Endothelial cell of umbilical vein (primary cell): ENCODE results near the gene CPXM2. TPM values are rescaled to one million over a fixed set of nuclear protein-coding genes. Genes with fewer than 3 reads are reported as not detected.

Experiments
- BruUV-seq: library from RNA; stranded (reverse); fragments of 400-500 nt; replicated peaks from 2 replicates; lab custom pipeline; 2021; lab: Mats Ljungman, UMichigan
- CTCF ChIA-PET: fragments of 300-600, 350-600 bp; sonication (Branson Sonifier 250); formaldehyde crosslinking; loops from one replicate; lab custom pipeline; 2021; ENCODE audit warnings: antibody characterized with exemption, inconsistent platforms; lab: Charles Lee
- POLR2A ChIA-PET: fragments of 300-600, 350-600 bp; sonication (Branson Sonifier 250); formaldehyde crosslinking; loops from one replicate; lab custom pipeline; 2021; ENCODE audit warnings: antibody characterized with exemption, inconsistent platforms; lab: Charles Lee
- DNase-seq: peaks from one replicate; pipeline ENCODE4 v3.0.0-alpha.2; 2011; ENCODE audit warnings: low read depth, low spot score
- FAIRE-seq: peaks from 2 replicates; lab custom pipeline; 2011; peaks lifted over from hg19 to GRCh38; lab: Jason Lieb, UNC
- H2AFZ ChIP-seq: 2 replicates; pipeline ENCODE4 v1.6.0; 2012; ENCODE audit warnings: low read depth, low read length, control low read depth, inconsistent platforms
- H3K27ac ChIP-seq: 2 replicates; pipeline ENCODE4 v1.5.1; 2011; ENCODE audit warnings: low read depth, mild to moderate bottlenecking, control low read depth, low read length, moderate library complexity; ENCODE audit not compliant: insufficient read depth
- H3K27me3 ChIP-seq, 2 experiments: 2 replicates each; pipeline versions ENCODE4 v1.6.0 to v1.6.1; 2011; ENCODE audit warnings: low read length in 2 of 2, mixed read lengths in 1 of 2; ENCODE audit not compliant: control insufficient read depth in 2 of 2, insufficient read depth in 2 of 2
- H3K36me3 ChIP-seq, 2 experiments: 2 replicates in 1 of 2; 3 replicates in 1 of 2; pipeline ENCODE4 v1.5.1; 2011; ENCODE audit warnings: low read length in 2 of 2, mild to moderate bottlenecking in 1 of 2, moderate library complexity in 1 of 2; ENCODE audit not compliant: control insufficient read depth in 2 of 2, insufficient read depth in 2 of 2; ENCODE audit errors: extremely low read depth in 1 of 2
- H3K4me1 ChIP-seq: 3 replicates; pipeline ENCODE4 v1.5.1; 2011; ENCODE audit warnings: mild to moderate bottlenecking, low read length; ENCODE audit not compliant: control insufficient read depth, insufficient read depth; ENCODE audit errors: extremely low read depth
- H3K4me2 ChIP-seq: 2 replicates; pipeline ENCODE4 v1.6.1; 2011; ENCODE audit warnings: low read length, control low read depth, mixed read lengths; ENCODE audit not compliant: insufficient read depth
- H3K4me3 ChIP-seq, 3 experiments: fragments of 200-600 bp in 1 of 3; sonication (generic), shearing (Covaris generic) in 1 of 3; replicated peaks in 1 of 3; 2 replicates each; pipeline ENCODE4 v1.5.1; 2011 to 2016; ENCODE audit warnings: control low read depth in 3 of 3, low read length in 3 of 3, mild to moderate bottlenecking in 2 of 3, inconsistent platforms in 1 of 3, low read depth in 1 of 3, moderate library complexity in 1 of 3; ENCODE audit not compliant: insufficient read depth in 1 of 3
- H3K79me2 ChIP-seq: 2 replicates; pipeline ENCODE4 v1.6.0; 2012; ENCODE audit warnings: low read length, inconsistent platforms; ENCODE audit not compliant: control insufficient read depth, insufficient read depth
- H3K9ac ChIP-seq: replicated peaks from 2 replicates; pipeline ENCODE3; 2011; ENCODE audit warnings: low read length, control low read depth; ENCODE audit not compliant: insufficient read depth; ENCODE audit errors: extremely low read depth
- H3K9me1 ChIP-seq: replicated peaks from 3 replicates; pipeline ENCODE4 v1.6.0; 2011; ENCODE audit warnings: mild to moderate bottlenecking, low read length; ENCODE audit not compliant: control insufficient read depth, insufficient read depth; ENCODE audit errors: extremely low read depth
- H3K9me3 ChIP-seq: replicated peaks from 2 replicates; pipeline ENCODE4 v1.5.1; 2012; ENCODE audit warnings: low read length, inconsistent platforms; ENCODE audit not compliant: control insufficient read depth, insufficient read depth
- H4K20me1 ChIP-seq: replicated peaks from 2 replicates; pipeline ENCODE3; 2011; ENCODE audit warnings: mild to moderate bottlenecking, low read length; ENCODE audit not compliant: control insufficient read depth, insufficient read depth; ENCODE audit errors: extremely low read depth
- EZH2 ChIP-seq: IDR thresholded peaks from 2 replicates; pipeline ENCODE4 v1.6.1; 2012; ENCODE audit warnings: borderline replicate concordance, low read depth, mild to moderate bottlenecking, moderate library complexity, low read length, inconsistent platforms; ENCODE audit not compliant: severe bottlenecking
- FOS ChIP-seq: IDR thresholded peaks from 2 replicates; pipeline ENCODE4 v1.6.1; 2011; ENCODE audit warnings: mild to moderate bottlenecking, low read length, moderate library complexity, borderline replicate concordance; ENCODE audit not compliant: insufficient read depth
- GATA2 ChIP-seq: IDR thresholded peaks from 2 replicates; pipeline ENCODE4 v1.7.0; 2011; ENCODE audit warnings: low read depth, mild to moderate bottlenecking, moderate library complexity, mixed read lengths, low read length; ENCODE audit not compliant: insufficient read length, insufficient read depth
- JUN ChIP-seq: IDR thresholded peaks from 2 replicates; pipeline ENCODE4 v1.6.1; 2011; ENCODE audit warnings: borderline replicate concordance, low read depth; ENCODE audit not compliant: insufficient read length, insufficient read depth
- MYC ChIP-seq: IDR thresholded peaks from one replicate; pipeline ENCODE4 v1.6.1; 2011; ENCODE audit warnings: mild to moderate bottlenecking, low read depth, low read length
- POLR2A ChIP-seq: IDR thresholded peaks from 2 replicates; pipeline ENCODE4 v1.6.1; 2012; ENCODE audit warnings: low read depth, mild to moderate bottlenecking, control low read depth, low read length
- POLR2AphosphoS5 ChIP-seq: IDR thresholded peaks from 2 replicates; pipeline ENCODE4 v1.6.1; 2012; ENCODE audit warnings: low read depth, mild to moderate bottlenecking, control low read depth, low read length, moderate library complexity; ENCODE audit not compliant: insufficient read depth
- dilution Hi-C: fragments of 300-500 bp; cut with MboI; formaldehyde crosslinking; loops from one replicate; pipeline ENCODE4 v1.15.0; 2019; ENCODE audit warnings: low sequenced_read_pairs; ENCODE audit not compliant: extremely low pct_ligation_motif_present
- intact Hi-C: fragments of 100-400 bp; cut with micrococcal nuclease; formaldehyde crosslinking; loops from one replicate; pipeline ENCODE4 v1.10.0; 2022
- polyA plus RNA-seq, 4 experiments: library from polyadenylated mRNA; depleted of rRNA in 3 of 4; stranded (reverse) in 3 of 4; unstranded in 1 of 4; fragments of >200 nt; gene quantifications; 2 replicates each; pipeline versions ENCODE4 v1.2.1 to v1.2.3, GENCODE V29; 2011 to 2012; ENCODE audit warnings: missing spikeins in 1 of 4
- total RNA-seq: library from RNA; stranded (reverse); gene quantifications from 2 replicates; pipeline ENCODE4 v1.2.3, GENCODE V29; 2021
- TF ChIP-seq, protein P1 (sequence below), 2 donors: IDR thresholded peaks; 1 replicate in 1 of 2; 2 replicates in 1 of 2; pipeline ENCODE4 v1.5.1; 2011; ENCODE audit warnings: low read length in 2 of 2, mild to moderate bottlenecking in 2 of 2, moderate library complexity in 2 of 2, control low read depth in 1 of 2, inconsistent platforms in 1 of 2, low read depth in 1 of 2; ENCODE audit not compliant: insufficient read depth in 1 of 2; ENCODE audit errors: extremely low read depth in 1 of 2
- TF ChIP-seq, protein P2 (sequence below): IDR thresholded peaks from 2 replicates; pipeline ENCODE4 v1.6.1; 2011; ENCODE audit not compliant: insufficient read depth, insufficient read length

The CPXM2 gene
- total and polyA plus RNA-seq, 2 donors (not counting 3 experiments of a cell fraction or from before 2014, with no cell fraction given) = 1.8 to 2.7 TPM

DNA sequence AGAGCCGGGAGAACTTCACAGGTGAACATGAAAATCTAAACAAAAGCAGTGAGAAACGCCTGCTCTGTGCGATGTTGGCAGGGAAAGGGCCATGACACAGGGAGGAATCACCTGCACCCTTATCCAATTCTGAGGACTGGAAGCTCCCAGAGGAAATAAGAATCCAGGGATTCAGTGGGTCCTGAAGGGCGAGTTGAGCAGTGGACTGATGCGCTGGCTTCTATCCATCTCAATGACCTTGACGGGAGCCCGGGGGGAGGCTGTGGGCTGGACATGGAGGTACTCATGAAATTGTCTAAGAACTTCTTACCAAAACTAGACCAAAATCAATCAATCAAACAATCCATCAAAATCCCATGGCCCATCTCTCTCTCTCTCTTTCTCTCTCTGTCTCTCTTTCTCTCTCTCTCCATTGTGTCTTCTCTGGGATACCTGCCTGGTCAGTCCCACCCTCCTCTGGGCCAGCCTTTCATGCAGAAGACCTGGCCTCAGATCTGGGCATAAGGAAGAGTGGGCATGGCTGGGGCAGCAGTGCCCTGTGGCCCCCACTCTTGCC, 7.2 kb downstream of the CPXM2 start:
- intact Hi-C loops (no loop called here), dilution Hi-C loops (no loop called here)
- TF ChIP-seq GATA2 = no peak
- TF ChIP-seq, protein P1, sequence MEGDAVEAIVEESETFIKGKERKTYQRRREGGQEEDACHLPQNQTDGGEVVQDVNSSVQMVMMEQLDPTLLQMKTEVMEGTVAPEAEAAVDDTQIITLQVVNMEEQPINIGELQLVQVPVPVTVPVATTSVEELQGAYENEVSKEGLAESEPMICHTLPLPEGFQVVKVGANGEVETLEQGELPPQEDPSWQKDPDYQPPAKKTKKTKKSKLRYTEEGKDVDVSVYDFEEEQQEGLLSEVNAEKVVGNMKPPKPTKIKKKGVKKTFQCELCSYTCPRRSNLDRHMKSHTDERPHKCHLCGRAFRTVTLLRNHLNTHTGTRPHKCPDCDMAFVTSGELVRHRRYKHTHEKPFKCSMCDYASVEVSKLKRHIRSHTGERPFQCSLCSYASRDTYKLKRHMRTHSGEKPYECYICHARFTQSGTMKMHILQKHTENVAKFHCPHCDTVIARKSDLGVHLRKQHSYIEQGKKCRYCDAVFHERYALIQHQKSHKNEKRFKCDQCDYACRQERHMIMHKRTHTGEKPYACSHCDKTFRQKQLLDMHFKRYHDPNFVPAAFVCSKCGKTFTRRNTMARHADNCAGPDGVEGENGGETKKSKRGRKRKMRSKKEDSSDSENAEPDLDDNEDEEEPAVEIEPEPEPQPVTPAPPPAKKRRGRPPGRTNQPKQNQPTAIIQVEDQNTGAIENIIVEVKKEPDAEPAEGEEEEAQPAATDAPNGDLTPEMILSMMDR (IDR thresholded peaks at IDR 0.05; ENCODE audit: extremely low read depth in 1 of 2, insufficient read depth in 1 of 2, low read depth in 1 of 2, low read length in 2 of 2) = no peak
- no peak for TF ChIP-seq JUN
- TF ChIP-seq EZH2 = no peak
- no peak for TF ChIP-seq POLR2A
- no peak for TF ChIP-seq POLR2AphosphoS5
- TF ChIP-seq MYC = no peak
- TF ChIP-seq, protein P2, sequence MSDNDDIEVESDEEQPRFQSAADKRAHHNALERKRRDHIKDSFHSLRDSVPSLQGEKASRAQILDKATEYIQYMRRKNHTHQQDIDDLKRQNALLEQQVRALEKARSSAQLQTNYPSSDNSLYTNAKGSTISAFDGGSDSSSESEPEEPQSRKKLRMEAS = no peak
- no peak for TF ChIP-seq FOS
- peaks cover 0 to under 1% of the 10 kb centered on the region in 2 experiments for H3K27me3 ChIP-seq
- H4K20me1 ChIP-seq = no peaks in the 10 kb centered on the region
- FAIRE-seq (no peak), DNase-seq (no peak)
- no peak overlapping the region for H3K4me2 ChIP-seq
- H3K36me3 ChIP-seq = no peaks in the 10 kb centered on the region
- no peaks in the 10 kb centered on the region for H3K9me3 ChIP-seq
- H3K4me1 ChIP-seq = no peaks in the 10 kb centered on the region
- no peak overlapping the region for H3K27ac ChIP-seq
- H3K79me2 ChIP-seq = no peaks in the 10 kb centered on the region
- CTCF ChIA-PET = no interaction called here
- no peak overlapping the region for H3K4me3 ChIP-seq
- H3K9me1 ChIP-seq = no peaks in the 10 kb centered on the region
- no TSS peak for BruUV-seq
- H2AFZ ChIP-seq = no peak overlapping the region
- no peak overlapping the region for H3K9ac ChIP-seq
- POLR2A ChIA-PET = no interaction called here
